HL-60 (cell line): ENCODE data around the gene YLPM1.

Experiments
- DNase-seq, 2 experiments: peaks; one replicate each; pipeline ENCODE4 v3.0.0-alpha.2; 2010 to 2020; ENCODE audit warnings: low read depth in 1 of 2, low spot score in 1 of 2
- H3K27ac ChIP-seq: fragments of 250-450 bp; sonication (Bioruptor Pico); replicated peaks from 2 replicates; pipeline ENCODE4 v1.5.1; 2020; ENCODE audit warnings: mild to moderate bottlenecking, moderate library complexity
- H3K27me3 ChIP-seq: fragments of 250-450 bp; sonication (Bioruptor Pico); 2 replicates; pipeline ENCODE4 v1.5.1; 2021; ENCODE audit warnings: mild to moderate bottlenecking, moderate library complexity; ENCODE audit not compliant: insufficient read depth, poor library complexity, severe bottlenecking
- H3K4me3 ChIP-seq: replicated peaks from 2 replicates; pipeline ENCODE4 v1.5.1; 2011; ENCODE audit warnings: mild to moderate bottlenecking, control low read depth, low read length; ENCODE audit not compliant: insufficient read depth
- GABPA ChIP-seq: IDR thresholded peaks from 2 replicates; pipeline ENCODE4 v1.6.1; 2012; ENCODE audit warnings: low read depth
- POLR2AphosphoS5 ChIP-seq: IDR thresholded peaks from 2 replicates; pipeline ENCODE4 v1.6.1; 2012; ENCODE audit warnings: low read depth
- SPI1 ChIP-seq: IDR thresholded peaks from 2 replicates; pipeline ENCODE4 v1.6.1; 2012; ENCODE audit warnings: low read depth, mild to moderate bottlenecking, borderline replicate concordance
- TF ChIP-seq, protein P1 (sequence below): IDR thresholded peaks from 2 replicates; pipeline ENCODE4 v1.6.1; 2012; ENCODE audit warnings: low read depth; ENCODE audit not compliant: insufficient replicate concordance
- TF ChIP-seq, protein P2 (sequence below): IDR thresholded peaks from one replicate; pipeline ENCODE4 v1.5.1; 2011; ENCODE audit warnings: low read length, control low read depth, inconsistent platforms; ENCODE audit not compliant: insufficient read depth

Gene YLPM1

DNA sequence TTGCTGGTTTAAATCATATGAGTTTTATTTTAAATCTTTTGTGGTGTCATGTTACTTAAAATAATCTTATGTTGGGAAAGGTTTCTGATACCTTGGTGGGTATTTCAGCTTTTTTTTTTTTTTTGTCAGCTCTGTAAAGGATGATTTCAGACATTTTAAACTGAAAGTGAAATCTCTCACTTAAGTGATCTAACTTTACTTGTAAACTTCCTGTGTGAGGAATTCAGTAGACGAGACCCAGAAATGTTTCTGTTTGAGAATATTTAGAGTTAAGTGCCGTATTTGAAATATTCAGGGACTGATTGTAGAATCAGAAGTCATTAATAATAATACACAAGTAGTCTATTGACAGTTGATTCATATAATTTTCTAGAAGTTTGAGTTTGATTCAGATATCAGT lies 75.0 kb downstream of the YLPM1 start:
- Histone ChIP-seq H3K4me3 (no peak overlapping the region), H3K27ac (no peak overlapping the region)
- TF ChIP-seq SPI1, result no peak
- no peak for TF ChIP-seq POLR2AphosphoS5
- TF ChIP-seq, protein P1, sequence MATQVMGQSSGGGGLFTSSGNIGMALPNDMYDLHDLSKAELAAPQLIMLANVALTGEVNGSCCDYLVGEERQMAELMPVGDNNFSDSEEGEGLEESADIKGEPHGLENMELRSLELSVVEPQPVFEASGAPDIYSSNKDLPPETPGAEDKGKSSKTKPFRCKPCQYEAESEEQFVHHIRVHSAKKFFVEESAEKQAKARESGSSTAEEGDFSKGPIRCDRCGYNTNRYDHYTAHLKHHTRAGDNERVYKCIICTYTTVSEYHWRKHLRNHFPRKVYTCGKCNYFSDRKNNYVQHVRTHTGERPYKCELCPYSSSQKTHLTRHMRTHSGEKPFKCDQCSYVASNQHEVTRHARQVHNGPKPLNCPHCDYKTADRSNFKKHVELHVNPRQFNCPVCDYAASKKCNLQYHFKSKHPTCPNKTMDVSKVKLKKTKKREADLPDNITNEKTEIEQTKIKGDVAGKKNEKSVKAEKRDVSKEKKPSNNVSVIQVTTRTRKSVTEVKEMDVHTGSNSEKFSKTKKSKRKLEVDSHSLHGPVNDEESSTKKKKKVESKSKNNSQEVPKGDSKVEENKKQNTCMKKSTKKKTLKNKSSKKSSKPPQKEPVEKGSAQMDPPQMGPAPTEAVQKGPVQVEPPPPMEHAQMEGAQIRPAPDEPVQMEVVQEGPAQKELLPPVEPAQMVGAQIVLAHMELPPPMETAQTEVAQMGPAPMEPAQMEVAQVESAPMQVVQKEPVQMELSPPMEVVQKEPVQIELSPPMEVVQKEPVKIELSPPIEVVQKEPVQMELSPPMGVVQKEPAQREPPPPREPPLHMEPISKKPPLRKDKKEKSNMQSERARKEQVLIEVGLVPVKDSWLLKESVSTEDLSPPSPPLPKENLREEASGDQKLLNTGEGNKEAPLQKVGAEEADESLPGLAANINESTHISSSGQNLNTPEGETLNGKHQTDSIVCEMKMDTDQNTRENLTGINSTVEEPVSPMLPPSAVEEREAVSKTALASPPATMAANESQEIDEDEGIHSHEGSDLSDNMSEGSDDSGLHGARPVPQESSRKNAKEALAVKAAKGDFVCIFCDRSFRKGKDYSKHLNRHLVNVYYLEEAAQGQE, result no peak
- TF ChIP-seq, protein P2, sequence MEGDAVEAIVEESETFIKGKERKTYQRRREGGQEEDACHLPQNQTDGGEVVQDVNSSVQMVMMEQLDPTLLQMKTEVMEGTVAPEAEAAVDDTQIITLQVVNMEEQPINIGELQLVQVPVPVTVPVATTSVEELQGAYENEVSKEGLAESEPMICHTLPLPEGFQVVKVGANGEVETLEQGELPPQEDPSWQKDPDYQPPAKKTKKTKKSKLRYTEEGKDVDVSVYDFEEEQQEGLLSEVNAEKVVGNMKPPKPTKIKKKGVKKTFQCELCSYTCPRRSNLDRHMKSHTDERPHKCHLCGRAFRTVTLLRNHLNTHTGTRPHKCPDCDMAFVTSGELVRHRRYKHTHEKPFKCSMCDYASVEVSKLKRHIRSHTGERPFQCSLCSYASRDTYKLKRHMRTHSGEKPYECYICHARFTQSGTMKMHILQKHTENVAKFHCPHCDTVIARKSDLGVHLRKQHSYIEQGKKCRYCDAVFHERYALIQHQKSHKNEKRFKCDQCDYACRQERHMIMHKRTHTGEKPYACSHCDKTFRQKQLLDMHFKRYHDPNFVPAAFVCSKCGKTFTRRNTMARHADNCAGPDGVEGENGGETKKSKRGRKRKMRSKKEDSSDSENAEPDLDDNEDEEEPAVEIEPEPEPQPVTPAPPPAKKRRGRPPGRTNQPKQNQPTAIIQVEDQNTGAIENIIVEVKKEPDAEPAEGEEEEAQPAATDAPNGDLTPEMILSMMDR, result no peak
- TF ChIP-seq GABPA, result no peak

DNA sequence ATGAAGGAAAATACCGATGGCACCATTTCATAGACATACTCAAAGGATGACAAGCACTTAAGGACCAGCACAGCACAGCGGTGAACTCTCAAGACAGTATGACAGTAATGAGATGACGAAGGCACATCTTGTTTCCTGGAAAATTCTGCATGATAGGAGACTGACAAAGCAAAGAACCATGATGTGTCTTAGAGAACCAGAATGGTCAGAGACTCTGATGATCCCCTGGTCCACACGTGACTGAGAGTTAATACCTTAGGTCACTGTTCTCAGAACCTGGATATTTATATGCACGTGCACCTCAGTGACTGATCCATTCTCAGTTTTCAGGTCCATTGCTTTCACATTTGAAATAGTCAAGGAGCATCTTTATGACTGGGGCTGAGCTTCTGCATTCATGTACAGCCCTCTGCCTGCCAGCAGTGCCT lies 77.5 kb downstream of the YLPM1 start:
- H3K4me3 ChIP-seq, result no peak overlapping the region
- no peak for DNase-seq

More for the DNA sequence above, 75.0 kb downstream of the YLPM1 start:
- DNase-seq, result no peak
- no peaks in the 10 kb centered on the region for H3K27me3 ChIP-seq

DNA sequence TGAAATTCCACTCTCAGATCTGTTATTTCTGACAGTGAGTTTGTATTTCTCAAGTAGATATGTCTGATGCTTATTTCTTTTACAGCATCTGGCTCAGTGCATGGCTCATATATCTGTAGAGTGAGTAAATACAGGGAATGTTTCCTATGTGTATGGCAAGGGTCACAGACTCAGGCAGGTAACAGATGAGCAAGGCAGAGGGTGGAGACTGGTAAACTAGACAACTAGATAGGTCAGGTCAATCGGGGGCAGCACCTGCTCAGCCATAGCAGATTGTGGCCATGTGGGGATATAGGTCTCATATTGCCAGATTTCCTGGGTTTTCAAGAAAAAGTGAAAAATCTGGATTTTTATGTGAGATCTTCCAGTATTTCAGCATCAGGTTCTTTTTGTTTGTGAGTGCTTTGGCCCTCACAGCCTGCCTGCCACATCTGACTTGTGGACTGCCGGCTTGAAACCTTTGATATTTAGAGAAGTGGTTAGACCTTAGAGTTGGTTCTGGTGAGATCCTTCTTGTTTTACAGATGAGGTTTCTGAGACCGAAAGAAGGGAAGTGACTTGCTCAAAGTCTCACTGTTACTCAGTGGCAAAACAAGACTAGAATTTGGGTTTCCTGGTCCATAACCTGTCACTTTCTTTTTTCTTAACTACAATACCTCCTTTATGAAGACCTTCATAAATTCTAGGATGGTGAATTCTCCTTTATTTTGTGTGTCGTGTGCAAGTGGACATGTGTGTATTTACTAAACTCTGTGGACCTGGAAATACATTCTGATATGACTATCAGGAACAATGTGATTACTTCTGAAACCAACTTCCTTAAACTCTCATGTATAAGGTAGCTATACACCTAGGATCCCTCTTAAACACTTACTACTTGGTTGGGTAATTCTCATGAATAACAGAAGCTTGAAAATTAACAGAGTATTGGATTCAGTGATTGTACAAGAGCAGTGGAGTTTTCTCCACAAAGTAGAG lies 78.4 kb downstream of the YLPM1 start:
- peak overlapping the region; percentile 39; the same call in 1 of the 2 replicates for H3K27ac ChIP-seq
- TF ChIP-seq SPI1, result peak; percentile 85
- TF ChIP-seq, protein P2, result no peak
- H3K27me3 ChIP-seq, result no peaks in the 10 kb centered on the region
- no peak overlapping the region for H3K4me3 ChIP-seq
- DNase-seq, result peak in 1 of 2 experiments; percentile 54

More for the DNA sequence above, 77.5 kb downstream of the YLPM1 start:
- Histone ChIP-seq H3K27me3 (no peaks in the 10 kb centered on the region), H3K27ac (no peak overlapping the region)
- no peak for TF ChIP-seq SPI1
- no peak for TF ChIP-seq POLR2AphosphoS5
- no peak for TF ChIP-seq GABPA
- TF ChIP-seq, protein P2, result no peak
- TF ChIP-seq, protein P1, result no peak
